ENCODE results near the gene SORBS2.

SORBS2 gene

DNA sequence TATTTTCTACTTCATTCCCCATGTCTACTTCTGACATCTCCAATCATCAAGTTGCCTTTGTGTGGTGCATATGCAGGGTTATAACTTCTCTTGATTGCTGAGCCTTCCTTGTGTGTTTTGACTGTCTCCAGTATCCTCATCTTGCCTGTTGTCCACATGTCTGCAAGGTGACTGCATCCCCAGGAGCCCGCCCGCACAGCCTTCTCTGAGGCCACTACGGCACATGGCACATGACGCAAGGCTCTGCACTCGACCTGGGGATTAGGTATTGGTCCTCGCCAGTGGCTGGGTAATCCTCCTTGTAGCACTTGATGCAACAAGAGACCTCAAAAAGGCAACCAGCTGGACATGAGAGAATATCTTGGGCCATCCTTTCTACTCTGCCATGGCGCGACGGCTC, 122.6 kb downstream of the SORBS2 start:
- intact Hi-C loops (cut with DNase I): no loop called here
- DNase-seq: no peak

DNA sequence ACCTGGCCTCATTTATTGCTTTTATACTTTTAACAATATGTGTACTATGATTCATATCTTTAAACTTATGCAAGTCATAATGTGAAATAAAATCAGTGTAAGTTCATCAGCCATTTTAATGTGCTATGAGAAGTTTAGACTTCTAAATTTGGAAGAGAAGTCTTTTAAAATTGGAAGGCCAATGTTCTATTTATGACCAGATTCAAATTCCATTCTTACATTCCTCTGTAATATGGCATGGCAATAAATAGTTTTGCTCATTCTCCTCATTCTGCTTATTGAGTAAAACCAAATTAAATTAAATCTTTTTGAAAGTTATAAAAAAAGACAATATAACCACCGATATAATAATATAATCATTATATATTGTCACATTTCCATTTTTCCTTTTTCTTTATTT, 126.2 kb downstream of the SORBS2 start:
- intact Hi-C loops (cut with DNase I): no loop called here
- DNase-seq: no peak

DNA sequence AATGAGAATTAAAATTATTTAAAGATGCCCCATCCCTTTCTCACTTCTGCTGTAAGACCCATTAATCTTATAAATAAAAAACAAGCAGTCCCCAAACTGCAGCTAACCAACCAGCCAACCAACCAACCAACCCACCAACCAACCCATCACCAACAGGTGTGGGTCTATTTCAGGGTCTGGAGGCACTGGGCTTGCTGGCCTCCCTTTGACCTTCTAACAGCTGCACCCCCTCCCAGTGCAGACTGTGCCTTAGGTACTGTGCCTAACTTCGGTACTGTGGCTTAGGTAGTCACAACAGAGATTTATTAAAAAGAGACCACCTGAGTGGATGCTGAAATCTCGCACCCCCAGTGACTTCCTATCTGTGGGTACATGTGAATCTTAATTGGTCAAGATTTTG, 128.1 kb downstream of the SORBS2 start:
- no peak for DNase-seq
- intact Hi-C loops (cut with DNase I): no loop called here

DNA sequence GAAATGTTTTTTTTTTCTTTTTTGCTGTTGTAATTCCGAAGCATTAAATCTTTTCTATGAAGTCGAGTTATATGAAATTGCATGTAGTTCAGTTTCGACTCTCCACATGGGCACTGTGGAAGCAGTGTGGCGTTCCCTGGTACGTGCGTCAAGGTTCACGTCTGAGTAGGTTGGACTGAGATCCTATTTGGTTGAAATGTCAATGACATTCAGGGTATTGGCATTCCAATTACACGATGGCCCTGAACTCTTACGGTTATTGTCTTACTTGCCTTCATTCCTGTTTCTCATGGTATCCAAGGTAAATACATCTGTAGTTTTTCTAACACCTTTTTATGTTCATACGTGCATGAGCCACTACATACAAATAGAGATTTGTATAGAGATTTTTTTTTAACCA, 128.8 kb downstream of the SORBS2 start:
- no peak for DNase-seq
- intact Hi-C loops (cut with DNase I): no loop called here

DNA sequence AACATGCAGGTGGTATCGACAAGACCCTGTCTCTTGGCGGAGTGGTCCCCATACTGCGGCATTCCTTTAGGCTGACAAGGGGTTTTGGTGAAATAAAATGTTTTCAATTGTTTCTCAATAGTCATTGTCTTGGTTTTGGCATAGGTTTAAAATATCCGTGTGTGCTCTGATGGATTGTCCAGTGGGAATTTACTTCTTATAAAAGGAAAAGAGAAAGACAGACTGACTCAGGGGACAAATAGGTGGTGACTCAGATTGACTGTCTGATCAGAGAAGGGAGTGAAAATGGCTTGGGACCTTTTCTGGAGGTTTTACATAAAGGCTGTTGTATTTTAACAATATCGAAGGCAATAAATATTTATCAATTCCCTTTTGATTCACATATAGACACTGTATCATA, 129.8 kb downstream of the SORBS2 start:
- DNase-seq: no peak
- intact Hi-C loops (cut with DNase I): no loop called here

DNA sequence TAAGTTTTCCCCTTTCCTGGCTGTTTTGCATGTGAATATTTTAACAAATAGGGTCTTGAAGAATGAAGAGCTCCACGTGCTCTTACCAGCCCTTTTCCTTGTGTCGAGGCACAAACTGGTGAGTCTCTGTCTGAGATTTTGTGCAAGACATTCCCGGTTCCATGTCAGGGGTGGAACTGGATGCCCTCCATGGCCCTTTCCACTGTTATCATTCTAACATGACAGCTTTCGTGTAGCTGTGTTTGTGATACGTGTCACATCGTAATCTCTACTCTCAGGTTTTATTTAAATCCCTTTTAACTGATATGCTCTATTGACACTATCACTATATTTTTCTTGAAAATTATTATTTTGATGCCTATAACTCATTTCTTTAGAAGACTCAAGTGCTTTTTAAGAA, 130.4 kb downstream of the SORBS2 start:
- DNase-seq: no peak
- intact Hi-C loops (cut with DNase I): no loop called here

DNA sequence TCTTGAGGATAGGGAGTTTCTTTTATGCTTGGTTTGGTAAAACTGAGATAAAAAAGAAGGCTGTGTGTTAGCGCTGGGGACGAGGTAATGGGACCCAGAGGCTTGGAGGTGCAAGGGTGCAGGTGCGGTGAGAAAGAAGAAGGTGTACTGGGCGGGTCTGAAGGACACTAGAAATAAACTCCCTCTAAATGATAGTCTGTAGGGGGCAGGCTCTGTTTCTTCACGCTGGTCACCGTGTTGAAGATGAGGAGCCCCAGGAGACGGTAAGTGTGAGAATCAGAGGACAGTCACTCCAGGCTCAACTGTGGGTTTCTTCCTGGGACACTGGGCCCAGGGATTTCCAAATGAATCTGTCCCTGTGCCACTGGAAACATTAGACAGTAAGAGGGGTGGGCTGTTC, 131.4 kb downstream of the SORBS2 start:
- no peak for DNase-seq
- intact Hi-C loops (cut with DNase I): no loop called here

DNA sequence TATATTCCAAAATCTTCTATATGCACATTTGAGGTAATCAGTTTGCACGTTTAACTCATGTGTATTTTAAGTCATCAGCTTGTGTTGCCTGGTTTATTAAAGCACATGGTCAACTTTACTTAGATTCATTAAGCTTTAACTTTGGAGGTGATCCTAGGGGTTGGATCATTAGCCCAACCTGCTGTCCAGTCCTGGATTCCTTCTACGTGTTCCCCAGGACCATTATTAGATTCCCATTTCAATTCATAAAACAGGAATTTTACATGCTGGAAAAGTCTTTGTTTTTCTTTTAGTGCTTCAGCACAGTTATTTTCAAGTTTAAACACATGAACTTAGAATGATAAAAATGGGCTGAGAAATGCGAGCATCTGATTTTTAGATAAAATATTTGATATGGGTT, 132.5 kb downstream of the SORBS2 start:
- intact Hi-C loops (cut with DNase I): no loop called here
- no peak for DNase-seq

DNA sequence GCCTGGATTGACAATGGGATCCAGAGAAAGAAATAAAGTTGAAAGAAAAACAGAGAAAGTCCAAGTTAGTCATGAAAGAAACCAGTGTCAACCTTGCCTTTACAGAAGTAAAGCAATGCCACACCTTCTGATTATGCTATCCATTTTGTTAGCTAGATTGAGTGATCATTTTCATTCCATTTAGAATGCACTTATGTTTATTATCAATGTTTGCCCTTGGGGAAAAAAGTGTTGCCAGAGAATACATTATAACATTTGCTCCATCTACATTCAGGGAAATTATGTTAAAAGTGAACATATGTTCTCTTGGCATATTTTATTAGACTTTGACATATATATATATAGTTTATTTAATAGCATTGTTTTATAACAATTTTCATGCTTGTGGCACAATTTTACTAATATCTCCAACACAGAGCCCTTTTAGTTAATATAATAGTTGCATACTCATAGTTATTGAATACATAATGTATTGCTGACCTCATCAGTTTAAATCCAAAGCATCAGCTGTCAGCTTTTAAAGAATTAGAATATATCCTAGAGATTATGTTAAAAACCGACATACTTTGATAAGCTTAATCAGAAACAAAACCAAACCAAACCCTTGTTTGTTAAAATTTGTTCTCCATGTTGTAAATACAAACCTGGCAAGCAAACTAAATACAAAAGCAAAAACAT, 134.2 kb downstream of the SORBS2 start:
- intact Hi-C loops (cut with DNase I): no loop called here
- no peak for DNase-seq

DNA sequence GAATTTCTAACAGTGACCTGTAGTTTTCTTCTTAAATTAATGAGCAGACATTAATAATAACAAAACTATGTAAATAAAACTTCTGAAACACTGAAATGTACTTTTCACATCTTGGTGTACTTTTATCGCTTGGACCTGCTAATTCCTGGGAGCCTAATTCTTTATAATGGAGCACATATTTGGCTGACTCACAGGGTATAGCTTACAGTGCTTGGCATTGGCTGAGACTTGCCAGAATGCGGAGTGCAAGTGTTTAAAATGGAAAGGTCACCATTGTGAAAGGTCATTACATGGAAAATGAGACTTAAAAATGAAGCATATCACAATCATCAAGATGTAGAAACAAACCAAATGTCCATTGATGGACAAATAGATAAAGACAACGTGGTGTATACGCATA, 139.4 kb downstream of the SORBS2 start:
- intact Hi-C loops (cut with DNase I): no loop called here

DNA sequence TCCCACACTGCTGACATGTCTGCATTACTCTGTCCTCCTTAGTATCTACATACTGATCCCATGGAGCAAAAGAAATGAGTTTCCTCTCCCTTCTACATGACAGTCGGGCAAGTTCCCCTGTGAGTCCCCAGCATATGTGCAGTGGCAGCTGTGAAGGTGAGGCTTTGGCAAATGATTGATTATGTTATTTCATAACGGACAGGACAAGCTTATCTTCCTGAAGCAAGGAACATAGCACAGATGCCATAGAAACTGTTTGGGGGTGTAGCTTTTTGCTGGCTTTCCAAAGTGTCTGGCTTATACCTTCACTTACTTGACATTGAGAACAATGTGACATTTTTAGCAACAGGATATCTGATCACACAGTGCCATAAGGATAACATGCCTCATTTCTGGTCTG, 139.8 kb downstream of the SORBS2 start:
- DNase-seq: no peak

More for the DNA sequence above, 139.4 kb downstream of the SORBS2 start:
- DNase-seq: no peak

DNA sequence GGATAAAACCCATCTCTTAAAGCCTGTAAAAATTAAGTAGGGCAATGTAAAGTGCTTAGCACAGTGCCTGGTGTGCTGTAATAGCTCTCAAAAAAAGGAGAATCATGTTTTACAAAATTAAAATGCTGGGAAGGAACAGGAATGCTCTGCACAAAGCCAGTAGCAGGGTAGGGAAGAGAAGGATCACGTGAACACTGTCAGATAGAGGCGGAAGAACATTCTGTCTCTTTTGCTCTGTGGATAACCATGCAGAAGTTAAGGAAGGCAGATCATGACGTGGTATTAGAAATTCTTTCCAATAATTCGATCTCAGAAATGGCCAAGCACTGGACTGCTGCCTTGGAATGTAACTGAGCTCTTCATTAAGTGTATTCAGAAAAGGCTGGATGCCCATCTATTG, 140.5 kb downstream of the SORBS2 start:
- intact Hi-C loops (cut with DNase I): no loop called here

More for the DNA sequence above, 139.8 kb downstream of the SORBS2 start:
- intact Hi-C loops (cut with DNase I): no loop called here

DNA sequence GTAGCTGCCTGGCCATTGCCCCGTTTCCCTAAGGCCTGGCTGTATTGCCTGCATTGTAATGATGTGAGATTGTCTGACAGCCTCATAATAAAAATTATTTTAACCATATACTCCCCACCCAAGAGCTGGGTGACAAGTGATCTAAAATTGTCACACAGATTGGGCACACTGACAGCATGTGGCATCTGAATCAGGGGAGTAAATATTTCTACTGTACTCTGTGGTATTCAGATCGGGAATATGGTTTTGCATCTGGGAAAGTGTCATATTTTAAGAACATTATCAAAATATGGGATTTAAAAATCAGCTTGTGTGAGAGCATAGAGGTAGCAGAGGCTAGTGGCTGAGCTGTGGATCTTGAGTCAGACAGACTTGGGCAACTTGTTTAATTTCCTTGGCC, 140.9 kb downstream of the SORBS2 start:
- no peak for DNase-seq
- intact Hi-C loops (cut with DNase I): no loop called here

More for the DNA sequence above, 140.5 kb downstream of the SORBS2 start:
- no peak for DNase-seq

DNA sequence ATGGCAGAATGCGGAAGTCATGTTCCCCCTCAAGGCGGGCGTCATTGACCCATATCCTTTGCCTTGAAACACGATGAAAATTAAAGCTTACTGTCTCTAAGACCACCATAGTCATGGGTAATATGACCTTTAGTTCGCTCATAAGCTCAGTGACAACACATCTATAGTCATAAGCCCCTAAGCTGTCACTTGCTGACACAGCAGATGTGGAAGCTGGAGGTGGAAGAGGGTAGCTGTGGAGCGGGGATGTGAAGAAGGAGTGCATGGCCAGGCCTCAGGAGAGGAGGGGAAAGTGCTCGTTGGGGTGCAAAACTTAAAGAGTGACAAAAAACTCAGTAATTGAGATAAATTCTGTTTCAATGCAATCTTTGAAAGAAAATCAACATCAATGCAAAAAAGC, 142.7 kb downstream of the SORBS2 start:
- intact Hi-C loops (cut with DNase I): no loop called here
- DNase-seq: no peak

DNA sequence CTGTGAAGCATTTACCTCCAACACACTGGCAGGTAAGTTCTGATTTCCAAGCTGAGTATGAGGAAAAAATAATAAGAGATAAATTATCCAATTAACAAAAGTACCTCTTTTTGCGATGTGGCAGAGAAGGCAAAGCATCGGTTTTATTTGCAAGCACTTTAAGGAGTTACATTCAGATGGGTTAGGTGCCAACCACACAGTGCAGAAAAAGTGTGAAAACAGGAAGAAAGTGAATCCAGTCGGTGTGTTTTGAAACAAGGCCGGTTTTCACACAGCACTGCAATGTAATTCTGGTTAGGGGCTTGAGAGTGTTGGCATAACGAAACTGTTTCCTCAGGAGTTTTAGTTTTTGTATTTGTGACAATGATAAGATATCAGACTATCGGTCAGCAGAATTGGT, 145.8 kb downstream of the SORBS2 start:
- intact Hi-C loops (cut with DNase I): no loop called here

DNA sequence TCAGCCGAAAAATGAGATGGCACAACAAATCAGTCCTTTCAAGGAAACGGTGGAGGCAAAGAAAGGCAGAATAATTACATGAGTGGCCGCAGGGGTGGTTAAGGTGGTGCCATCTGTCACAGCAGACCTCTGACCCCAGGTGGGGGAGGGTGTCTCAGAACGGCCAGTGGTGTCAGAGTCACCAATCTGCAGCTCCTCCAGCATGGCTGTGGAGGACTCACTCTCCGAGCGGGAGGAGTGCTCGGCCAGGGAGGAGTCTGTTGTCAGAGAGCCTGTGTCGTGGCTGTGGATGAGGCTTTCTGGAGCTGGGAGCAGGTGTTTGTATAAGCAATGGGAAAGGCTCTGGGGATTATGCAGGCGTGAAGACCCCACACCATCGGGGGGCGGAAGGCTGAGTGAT, 146.3 kb downstream of the SORBS2 start:
- DNase-seq: no peak
- intact Hi-C loops (cut with DNase I): no loop called here

More for the DNA sequence above, 145.8 kb downstream of the SORBS2 start:
- no peak for DNase-seq

DNA sequence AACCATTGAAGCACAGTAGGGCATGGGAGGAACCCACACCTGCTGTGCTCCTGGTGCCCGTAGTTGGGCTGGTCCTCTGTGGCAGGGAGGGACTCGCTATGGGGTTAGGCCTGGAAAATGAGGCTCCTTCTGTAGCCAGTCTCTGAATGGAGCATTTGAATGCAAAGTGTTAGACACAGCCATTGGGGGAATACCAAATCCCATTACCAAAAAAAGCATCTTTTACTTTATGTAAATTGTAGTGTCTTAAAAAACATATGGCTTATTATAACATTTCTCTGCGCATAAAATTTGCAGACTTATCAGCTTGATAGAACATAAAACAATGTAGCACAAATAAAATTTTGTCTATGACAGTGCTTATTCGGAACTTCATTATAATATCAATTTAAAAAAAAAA, 147.5 kb downstream of the SORBS2 start:
- intact Hi-C loops (cut with DNase I): no loop called here
- DNase-seq: no peak

DNA sequence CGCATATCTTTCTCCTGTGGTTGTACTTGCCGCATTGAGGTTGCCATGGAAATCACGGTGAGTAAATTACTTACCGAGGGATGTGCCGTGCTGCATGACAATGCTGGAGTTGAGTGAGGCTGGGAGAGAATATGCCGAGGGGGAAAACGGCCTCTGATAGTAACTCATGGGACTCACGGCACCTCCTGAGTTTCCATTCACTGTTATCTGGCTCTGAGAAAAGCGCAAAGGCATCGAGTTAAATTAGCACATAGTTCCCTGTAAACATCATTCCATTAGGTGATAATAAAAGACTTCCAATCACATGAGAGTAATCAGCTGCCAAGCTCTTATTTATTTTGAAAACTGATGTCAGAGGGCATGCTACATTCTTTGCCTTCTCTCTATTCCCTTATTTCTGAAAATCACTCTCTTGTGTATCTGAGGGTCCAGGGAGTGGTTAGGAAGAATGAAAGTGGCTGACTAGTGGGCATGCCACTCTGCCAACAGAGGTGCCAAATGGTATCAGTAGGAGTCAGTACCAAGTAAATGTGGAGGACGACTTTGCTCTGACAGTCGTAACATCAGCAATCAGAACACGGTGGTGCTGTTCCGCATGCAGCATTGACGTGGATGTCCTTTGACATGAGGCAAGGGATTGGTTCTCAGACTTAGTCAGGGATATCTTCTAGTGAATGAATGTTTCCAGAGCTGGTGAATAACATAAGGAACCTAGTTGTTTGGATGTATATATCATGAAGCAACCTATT, 149.8 kb downstream of the SORBS2 start:
- no peak for DNase-seq
- intact Hi-C loops (cut with DNase I): no loop called here

DNA sequence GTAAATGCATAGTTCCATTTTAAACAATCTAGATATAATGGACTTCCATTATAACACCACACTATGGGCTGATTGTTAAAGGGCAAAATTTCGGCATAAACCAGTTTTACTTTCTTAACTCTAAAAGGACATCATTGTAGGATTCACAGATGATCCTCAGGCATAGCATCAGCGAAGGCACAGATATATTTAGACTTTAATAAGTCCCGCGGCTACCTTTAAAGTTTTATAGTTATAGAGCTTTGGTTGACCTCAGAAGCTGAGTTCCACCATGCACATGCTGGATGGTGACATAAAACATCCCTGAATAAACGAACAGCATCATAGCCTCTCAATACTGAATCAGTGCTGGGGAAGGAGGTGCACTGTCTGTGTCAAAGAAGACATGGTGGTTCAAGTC, 151.7 kb downstream of the SORBS2 start:
- intact Hi-C loops (cut with DNase I): no loop called here
- DNase-seq: no peak

DNA sequence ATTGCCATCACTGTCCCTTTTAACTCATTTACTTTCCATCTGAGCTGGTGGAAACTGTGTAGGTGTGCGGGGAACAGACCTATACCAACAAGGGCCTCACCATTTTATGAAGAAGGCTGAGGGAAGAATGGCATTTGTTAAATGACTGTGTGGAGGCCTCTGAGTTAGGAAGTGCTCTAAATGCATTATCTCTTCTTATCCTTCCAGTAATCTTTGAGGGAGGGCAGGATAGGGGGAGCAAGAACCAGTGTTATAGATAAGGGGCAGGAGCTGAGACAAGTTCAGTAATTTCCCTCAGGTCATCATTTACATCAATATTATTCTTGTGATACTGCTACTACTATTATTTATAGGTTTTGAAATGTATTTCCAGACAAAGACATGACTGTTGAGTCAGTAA, 154.3 kb downstream of the SORBS2 start:
- DNase-seq: no peak
- intact Hi-C loops (cut with DNase I): no loop called here

DNA sequence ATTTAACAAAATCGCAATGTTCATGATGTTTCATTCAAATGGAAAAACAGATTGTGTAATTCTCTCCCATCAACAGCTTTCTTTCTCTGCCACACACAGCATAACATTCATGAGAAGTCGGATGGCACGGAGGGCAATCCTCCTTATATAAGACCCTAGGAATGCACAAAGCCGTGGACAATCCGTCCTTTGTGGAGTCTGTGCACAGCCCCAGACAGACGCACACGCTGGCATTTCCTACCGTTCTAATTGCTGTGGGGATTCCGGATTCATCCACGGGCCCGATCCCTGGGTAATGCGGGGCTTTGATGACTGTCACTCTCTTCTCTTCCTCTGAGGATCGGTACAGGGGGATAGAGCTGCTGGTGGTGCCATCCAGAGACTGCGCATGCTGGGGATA, 154.8 kb downstream of the SORBS2 start:
- intact Hi-C loops (cut with DNase I): no loop called here
- DNase-seq: peak in 2 of 10 donors; percentile 17 to 83

DNA sequence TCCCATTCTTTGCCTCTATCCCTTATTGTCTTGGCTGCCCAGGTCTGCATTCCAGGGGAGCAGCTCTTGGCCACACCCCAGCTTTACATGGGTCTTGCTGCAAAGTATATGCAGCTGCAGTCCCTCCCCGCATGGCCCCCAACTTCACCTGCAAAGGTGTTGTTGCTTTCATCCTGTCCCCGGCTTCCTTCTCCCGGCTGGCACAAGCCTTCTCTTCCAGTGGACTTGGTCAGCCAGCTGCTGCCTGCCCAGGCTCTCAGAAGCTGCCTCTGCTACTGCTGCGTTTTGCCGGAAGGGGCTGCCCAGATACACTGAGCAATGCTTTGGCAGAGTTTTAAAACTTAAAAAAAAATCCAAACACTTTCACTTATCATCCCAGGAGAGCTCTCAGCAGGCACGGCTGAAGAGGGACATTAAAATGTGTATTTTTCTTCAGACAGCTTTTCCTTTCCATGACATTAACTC, 155.5 kb downstream of the SORBS2 start:
- intact Hi-C loops (cut with DNase I): no loop called here
- DNase-seq: peak; percentile 35 to 91 (median 48)

All from posterior cingulate gyrus (tissue), 11 donors.